Astrocyte of the hippocampus (primary cell): ENCODE results near the gene NXN.
"Not testable (repeated sequence)": the region's sequence is repeated elsewhere in the genome, so short reads cannot be mapped to it uniquely, and the experiment has no call there.

ENCODE experiments used
- DNase-seq: peaks from one replicate; pipeline ENCODE4 v3.0.0; 2011; ENCODE audit warnings: low read depth, low spot score

NXN gene

DNA sequence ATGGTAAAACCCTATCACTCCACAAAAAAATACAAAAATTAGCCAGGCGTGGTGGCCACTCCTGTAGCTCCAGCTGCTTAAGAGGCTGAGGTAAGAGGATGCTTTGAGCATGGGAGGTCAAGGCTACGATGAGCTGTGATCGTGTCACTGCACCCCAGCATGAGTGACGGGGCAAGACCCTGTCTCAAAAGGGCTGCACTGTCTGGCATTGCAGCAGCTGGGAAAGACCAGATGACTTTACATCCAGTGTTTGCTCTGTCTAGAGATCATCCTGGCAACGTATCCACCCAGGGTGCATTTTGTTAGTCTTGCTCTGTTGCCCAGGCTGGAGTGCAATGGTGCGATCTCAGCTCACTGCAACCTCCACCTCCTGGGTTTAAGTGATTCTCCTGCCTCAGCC lies 145.4 kb downstream of the NXN start:
- no peak for DNase-seq

GRCh38 chr17:830950-831349 lies 148.6 kb downstream of the NXN start:
- DNase-seq = no peak

- no peak for DNase-seq
Observed at GRCh38 chr17:830381-830780, 149.2 kb downstream of the NXN start.

GRCh38 chr17:829614-830013 lies 150.0 kb downstream of the NXN start:
- not testable (repeated sequence) for DNase-seq

GRCh38 chr17:828761-829160 lies 150.8 kb downstream of the NXN start:
- DNase-seq = peak; percentile 49

- DNase-seq = no peak
Observed at GRCh38 chr17:826778-827177, 152.8 kb downstream of the NXN start.

- no peak for DNase-seq
Observed at GRCh38 chr17:825216-825615, 154.4 kb downstream of the NXN start.

DNA sequence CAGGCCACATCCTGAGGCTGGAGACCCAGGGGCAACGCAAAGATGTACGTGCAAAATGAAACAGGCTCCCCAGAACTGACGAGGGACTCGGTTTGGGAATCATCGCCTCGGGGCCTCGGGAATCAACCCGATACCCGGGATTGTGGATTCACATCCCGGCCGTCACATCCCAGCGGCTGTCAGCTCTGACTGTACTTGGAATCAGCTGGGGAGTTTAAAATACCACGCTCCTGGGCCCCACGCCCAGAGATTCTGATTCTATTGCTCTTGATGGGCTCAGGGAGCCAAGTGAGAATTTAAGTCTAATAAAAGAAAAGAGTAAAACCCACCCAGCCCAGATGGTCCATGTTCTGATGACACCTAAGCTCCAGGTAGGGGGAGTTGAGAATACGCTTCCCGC lies 155.2 kb downstream of the NXN start:
- no peak for DNase-seq

GRCh38 chr17:823501-823902 lies 156.1 kb downstream of the NXN start:
- DNase-seq = no peak

DNA sequence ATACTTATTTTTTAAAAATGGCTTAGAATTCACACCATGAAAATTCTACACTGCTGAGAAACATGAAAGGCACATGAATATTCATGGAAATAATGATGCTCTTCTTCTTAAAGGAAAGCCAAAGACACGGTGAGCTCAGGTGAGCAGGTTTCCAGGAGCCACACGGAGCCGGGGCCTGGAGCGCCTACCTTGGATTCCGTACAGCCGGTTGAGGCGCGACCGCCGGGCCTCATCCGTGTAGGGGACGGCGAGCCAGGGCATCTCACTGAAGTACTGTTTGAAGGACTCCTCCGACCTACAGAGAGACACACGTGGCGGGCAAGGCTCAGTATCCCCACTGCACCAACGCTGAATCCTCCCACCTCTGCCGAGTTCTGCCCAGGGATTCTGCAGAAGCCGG lies 160.3 kb downstream of the NXN start:
- DNase-seq = no peak

- DNase-seq = no peak
Observed at GRCh38 chr17:814371-814770, 165.2 kb downstream of the NXN start.

DNA sequence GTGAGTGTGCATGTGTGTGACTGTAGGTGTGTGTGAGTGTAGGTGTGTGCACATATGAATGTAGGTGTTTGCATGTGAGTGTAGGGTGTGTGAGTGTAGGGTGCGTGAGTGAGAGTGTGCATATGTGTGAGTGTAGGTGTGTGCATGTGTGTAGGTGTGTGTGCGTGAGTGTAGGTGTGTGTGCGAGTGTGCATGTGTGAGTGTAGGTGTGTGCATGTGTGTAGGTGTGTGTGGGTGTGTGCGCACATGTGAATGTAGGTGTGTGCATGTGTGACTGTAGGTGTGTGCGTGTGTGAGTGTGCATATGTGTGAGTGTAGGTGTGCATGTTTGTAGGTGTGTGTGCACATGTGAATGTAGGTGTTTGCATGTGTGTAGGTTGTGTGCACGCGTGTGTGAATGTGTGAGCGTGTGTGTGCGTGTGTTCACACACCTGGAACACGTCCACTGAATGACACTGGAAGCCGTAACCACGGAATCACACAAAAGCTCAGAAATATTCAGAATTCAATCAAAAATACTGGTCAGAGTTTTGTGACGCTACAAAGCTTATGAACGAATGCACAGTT lies 166.9 kb downstream of the NXN start:
- DNase-seq = no peak

DNA sequence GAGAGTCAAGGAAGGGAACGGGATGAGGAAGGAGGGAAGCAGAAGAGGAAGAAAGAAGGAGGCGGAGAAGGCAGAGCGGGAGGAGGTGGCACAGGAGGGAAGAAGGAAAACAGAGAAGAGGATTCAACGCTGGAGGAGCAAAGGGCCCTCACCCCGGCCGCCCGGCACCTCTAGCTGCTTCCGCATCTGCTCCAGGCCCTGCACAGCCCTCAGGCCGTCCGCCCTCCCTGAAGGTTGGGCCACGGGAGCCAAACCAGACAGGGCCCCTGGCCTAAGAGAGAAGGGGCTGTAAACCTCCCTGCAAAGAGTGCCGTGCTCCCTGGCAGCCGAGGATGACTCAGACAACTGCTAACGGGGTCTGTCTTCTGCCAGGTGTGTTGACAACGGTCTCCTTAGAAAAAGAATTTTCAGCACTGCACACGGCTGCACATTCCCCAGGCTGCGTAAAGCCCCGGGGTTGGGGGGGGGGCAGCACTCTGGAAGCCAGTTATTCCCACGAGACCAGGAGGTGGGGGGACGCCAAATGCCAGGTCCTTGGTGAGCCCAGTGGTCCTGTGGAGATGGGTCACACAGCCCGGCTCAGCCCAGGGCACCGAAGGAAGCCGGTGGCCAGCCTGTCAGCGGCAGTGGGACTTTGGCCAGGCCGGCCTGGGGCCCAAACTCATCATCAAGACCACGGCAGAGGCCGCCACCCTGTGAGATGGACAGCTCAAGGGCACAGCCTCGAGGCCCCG lies 168.4 kb downstream of the NXN start:
- no peak for DNase-seq

GRCh38 chr17:807523-808294 lies 171.9 kb downstream of the NXN start:
- DNase-seq = no peak

GRCh38 chr17:806781-807522 lies 172.6 kb downstream of the NXN start:
- no peak for DNase-seq

DNA sequence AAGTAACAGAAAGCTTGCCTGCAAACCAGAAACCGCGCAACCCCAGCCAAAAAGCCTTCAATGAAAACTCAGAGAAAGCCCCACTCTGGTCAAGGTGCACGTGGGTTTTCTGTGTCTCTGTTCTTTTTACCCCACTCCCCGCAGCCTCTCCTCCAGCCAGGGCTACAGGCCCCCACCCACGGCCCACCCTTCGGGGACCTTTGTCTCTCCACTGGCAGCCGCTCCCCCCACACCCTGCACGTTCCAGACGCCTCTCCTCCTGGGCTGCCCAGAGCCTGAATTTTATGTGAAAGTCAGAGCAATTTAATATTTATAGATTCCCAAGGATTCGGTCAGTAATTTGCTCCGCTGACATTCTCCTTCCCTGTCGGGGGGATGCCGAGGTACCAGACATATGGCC lies 173.2 kb downstream of the NXN start:
- DNase-seq = no peak

- DNase-seq = not testable (repeated sequence)
Observed at GRCh38 chr17:805886-806285, 173.7 kb downstream of the NXN start.

DNA sequence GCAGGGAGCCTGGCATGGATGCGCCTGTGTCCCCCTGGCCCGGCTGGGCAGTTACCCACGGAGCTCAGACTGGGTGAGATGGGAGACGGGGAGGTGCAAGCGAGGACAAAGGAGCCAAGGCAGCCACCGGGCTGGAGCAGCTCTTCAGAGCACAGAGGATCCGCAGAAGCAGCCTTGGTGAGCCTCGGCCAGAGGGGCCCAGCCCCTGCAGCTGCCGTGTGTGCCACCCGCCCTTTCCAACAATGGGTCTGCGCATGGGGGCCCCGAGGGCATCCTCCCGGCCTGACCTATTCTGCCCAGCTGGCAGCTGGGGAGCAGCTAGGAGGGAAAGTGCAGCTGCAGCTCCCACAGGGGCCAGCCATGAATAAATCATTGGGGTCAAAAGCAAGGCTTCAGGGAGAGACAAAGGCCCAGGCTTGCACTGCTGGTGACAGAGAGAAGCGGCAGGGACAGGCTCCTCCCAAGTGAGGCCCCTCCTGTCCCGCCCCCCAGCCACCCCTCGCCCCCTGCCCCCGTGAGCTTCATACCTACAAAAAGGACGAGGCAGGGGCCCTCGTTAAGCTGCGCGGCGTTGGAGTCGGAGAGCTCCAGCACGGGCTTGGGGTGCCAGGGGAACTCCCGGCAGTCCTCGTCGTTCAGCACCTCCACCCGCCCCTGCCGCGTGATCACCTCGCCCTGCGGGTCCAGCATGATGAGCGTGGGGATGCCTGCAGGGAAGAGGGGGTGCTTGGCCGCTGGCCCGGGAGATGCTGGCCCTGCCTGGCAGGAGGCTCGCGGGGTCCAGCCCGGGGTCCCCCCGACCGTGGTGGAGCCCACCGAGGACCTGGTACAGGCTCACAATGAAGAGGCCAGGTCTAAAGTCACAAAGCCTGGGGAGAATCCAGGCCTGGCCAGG lies 174.8 kb downstream of the NXN start:
- no peak for DNase-seq

- no peak for DNase-seq
Observed at GRCh38 chr17:802901-803881, 176.4 kb downstream of the NXN start.

DNA sequence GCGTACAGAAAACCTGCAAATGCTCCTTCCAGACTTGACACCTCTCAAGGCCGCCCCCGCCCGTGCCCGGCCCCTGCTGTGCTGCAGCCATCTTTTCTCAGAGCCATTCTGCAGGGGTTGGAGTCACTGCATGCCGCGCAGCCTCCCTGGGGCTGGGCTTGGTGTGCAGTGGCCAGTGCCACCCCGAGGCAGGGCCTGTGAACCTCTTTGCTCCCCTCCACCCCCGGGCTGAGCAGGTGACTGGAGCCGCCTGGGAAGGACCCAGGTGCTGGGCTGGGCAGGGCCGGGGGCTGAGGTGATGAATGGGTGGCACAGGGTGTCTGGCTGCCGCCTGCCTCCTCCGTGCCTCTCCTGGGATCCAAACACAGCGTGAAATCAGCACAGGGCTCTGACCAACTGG lies 177.1 kb downstream of the NXN start:
- DNase-seq = no peak
